ENCODE data around the gene TSPAN9.

DNA sequence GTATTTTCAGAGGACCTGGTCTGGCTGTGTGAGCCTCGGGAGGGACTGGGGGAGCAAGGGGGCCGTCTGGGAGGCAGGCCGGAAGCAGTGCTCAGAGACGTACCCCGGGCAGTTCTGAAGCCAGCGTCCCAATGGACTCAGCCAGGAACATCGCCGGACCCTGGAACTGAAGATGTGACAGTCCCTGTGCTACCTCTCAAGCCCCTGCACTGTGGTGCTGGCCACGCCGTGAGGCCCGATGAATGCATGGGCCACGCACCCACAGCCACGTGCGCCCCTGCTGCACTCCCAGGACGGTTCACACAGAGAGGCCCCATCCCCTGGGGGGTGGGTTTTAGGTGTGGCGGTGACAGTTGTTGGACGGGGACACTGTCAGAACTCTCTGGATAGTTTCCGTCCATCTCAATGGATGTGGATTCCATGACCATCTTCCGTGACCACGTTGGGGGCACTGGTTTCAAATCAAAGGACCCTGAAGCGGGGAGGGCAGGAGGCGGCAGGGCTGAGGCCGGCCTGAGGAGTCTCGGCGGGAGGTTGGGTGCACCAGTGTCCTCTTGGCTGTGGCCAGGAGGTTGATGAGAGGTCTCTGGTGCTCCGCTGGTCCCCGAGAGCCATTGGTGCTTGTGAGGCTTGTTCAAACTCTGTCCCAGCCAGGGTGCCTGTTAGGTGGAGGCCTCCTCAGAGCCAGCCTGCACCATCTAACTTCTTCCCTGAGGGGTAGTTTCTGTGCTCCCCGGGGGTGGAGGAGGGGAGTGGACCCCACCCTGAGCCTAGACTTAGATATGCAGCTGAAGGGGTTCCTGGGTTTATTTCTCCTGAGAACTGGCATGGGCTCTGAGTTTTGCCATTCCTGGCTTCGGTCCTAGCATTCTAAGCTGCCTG, 36.3 kb upstream of the TSPAN9 start:
- TF ChIP-seq EGR1 (IDR thresholded peaks at IDR 0.05; ENCODE audit: borderline replicate concordance in 1 of 2, low read depth in 2 of 2, low read length in 2 of 2) = no peak
- TF ChIP-seq, protein P1, sequence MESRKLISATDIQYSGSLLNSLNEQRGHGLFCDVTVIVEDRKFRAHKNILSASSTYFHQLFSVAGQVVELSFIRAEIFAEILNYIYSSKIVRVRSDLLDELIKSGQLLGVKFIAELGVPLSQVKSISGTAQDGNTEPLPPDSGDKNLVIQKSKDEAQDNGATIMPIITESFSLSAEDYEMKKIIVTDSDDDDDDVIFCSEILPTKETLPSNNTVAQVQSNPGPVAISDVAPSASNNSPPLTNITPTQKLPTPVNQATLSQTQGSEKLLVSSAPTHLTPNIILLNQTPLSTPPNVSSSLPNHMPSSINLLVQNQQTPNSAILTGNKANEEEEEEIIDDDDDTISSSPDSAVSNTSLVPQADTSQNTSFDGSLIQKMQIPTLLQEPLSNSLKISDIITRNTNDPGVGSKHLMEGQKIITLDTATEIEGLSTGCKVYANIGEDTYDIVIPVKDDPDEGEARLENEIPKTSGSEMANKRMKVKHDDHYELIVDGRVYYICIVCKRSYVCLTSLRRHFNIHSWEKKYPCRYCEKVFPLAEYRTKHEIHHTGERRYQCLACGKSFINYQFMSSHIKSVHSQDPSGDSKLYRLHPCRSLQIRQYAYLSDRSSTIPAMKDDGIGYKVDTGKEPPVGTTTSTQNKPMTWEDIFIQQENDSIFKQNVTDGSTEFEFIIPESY (IDR thresholded peaks at IDR 0.05) = no peak
- TF ChIP-seq, protein P2, sequence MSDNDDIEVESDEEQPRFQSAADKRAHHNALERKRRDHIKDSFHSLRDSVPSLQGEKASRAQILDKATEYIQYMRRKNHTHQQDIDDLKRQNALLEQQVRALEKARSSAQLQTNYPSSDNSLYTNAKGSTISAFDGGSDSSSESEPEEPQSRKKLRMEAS (IDR thresholded peaks at IDR 0.05; ENCODE audit: low read depth, low read length) = no peak
- no peak for TF ChIP-seq MXI1 (IDR thresholded peaks at IDR 0.05; ENCODE audit: low read depth, low read length)
- TF ChIP-seq, protein P3, sequence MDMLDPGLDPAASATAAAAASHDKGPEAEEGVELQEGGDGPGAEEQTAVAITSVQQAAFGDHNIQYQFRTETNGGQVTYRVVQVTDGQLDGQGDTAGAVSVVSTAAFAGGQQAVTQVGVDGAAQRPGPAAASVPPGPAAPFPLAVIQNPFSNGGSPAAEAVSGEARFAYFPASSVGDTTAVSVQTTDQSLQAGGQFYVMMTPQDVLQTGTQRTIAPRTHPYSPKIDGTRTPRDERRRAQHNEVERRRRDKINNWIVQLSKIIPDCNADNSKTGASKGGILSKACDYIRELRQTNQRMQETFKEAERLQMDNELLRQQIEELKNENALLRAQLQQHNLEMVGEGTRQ (IDR thresholded peaks at IDR 0.05; ENCODE audit: borderline replicate concordance, low read depth, low read length) = no peak
- TF ChIP-seq, protein P4, sequence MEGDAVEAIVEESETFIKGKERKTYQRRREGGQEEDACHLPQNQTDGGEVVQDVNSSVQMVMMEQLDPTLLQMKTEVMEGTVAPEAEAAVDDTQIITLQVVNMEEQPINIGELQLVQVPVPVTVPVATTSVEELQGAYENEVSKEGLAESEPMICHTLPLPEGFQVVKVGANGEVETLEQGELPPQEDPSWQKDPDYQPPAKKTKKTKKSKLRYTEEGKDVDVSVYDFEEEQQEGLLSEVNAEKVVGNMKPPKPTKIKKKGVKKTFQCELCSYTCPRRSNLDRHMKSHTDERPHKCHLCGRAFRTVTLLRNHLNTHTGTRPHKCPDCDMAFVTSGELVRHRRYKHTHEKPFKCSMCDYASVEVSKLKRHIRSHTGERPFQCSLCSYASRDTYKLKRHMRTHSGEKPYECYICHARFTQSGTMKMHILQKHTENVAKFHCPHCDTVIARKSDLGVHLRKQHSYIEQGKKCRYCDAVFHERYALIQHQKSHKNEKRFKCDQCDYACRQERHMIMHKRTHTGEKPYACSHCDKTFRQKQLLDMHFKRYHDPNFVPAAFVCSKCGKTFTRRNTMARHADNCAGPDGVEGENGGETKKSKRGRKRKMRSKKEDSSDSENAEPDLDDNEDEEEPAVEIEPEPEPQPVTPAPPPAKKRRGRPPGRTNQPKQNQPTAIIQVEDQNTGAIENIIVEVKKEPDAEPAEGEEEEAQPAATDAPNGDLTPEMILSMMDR (IDR thresholded peaks at IDR 0.05 in 2 of 3, conservative IDR thresholded peaks at IDR 0.05 in 1 of 3; ENCODE audit: control insufficient read depth in 2 of 3, extremely low read depth in 1 of 3, insufficient read depth in 1 of 3, low read depth in 3 of 3, low read length in 3 of 3) = no peak
- TF ChIP-seq GABPA (IDR thresholded peaks at IDR 0.05; ENCODE audit: low read depth) = no peak
- no peak for TF ChIP-seq ZNF217 (IDR thresholded peaks at IDR 0.05)
- no peak for TF ChIP-seq POLR2A (IDR thresholded peaks at IDR 0.05; ENCODE audit: low read depth, low read length)
- no peak for TF ChIP-seq POLR2AphosphoS5 (IDR thresholded peaks at IDR 0.05; ENCODE audit: low read length)
- no peak for TF ChIP-seq CREM (IDR thresholded peaks at IDR 0.05; ENCODE audit: low read depth)
- no peak for TF ChIP-seq BACH1 (IDR thresholded peaks at IDR 0.05; ENCODE audit: borderline replicate concordance)
